Measurements from ENCODE around the gene UTP4.

The UTP4 gene

GRCh38 chr16:69169607-69170352 lies 37.3 kb downstream of the UTP4 start:
- no peak for DNase-seq (ENCODE audit: low read depth in 2 of 2, low spot score in 1 of 2)

GRCh38 chr16:69171325-69172084 lies 39.1 kb downstream of the UTP4 start:
- no peak for DNase-seq (ENCODE audit: low read depth in 2 of 2, low spot score in 1 of 2)

- no peak for DNase-seq (ENCODE audit: low read depth in 2 of 2, low spot score in 1 of 2)
These were observed 43.8 kb downstream of the UTP4 start for GRCh38 chr16:69176033-69176800.

GRCh38 chr16:69179328-69180010 lies 47.0 kb downstream of the UTP4 start:
- DNase-seq (ENCODE audit: low read depth in 2 of 2, low spot score in 1 of 2): no peak

GRCh38 chr16:69180011-69180338 lies 47.5 kb downstream of the UTP4 start:
- DNase-seq (ENCODE audit: low read depth in 2 of 2, low spot score in 1 of 2): no peak

GRCh38 chr16:69182730-69183416 lies 50.4 kb downstream of the UTP4 start:
- DNase-seq (ENCODE audit: low read depth in 2 of 2, low spot score in 1 of 2): no peak

- peak; percentile 57 to 62 for DNase-seq (ENCODE audit: low read depth in 2 of 2, low spot score in 1 of 2)
These were observed 54.4 kb downstream of the UTP4 start, which contains the start of gene SNTB2 for GRCh38 chr16:69186642-69187445. Gene SNTB2, plus strand, starts transcription at chr16:69187164. Its CDS starts 3 bp downstream, at chr16:69187167.

GRCh38 chr16:69187446-69188235 lies 55.2 kb downstream of the UTP4 start:
- DNase-seq (ENCODE audit: low read depth in 2 of 2, low spot score in 1 of 2): peak; percentile 2 to 3

- DNase-seq (ENCODE audit: low read depth in 2 of 2, low spot score in 1 of 2): no peak
These were observed 55.7 kb downstream of the UTP4 start for GRCh38 chr16:69188236-69188549.

- no peak for DNase-seq (ENCODE audit: low read depth in 2 of 2, low spot score in 1 of 2)
These were observed 56.3 kb downstream of the UTP4 start for GRCh38 chr16:69188716-69189115.

- DNase-seq (ENCODE audit: low read depth in 2 of 2, low spot score in 1 of 2): no peak
These were observed 57.7 kb downstream of the UTP4 start for GRCh38 chr16:69190046-69190588.

- no peak for DNase-seq (ENCODE audit: low read depth in 2 of 2, low spot score in 1 of 2)
These were observed 58.1 kb downstream of the UTP4 start for GRCh38 chr16:69190598-69190997.

GRCh38 chr16:69191136-69191535 lies 58.7 kb downstream of the UTP4 start:
- DNase-seq (ENCODE audit: low read depth in 2 of 2, low spot score in 1 of 2): no peak

GRCh38 chr16:69193855-69194254 lies 61.4 kb downstream of the UTP4 start:
- DNase-seq (ENCODE audit: low read depth in 2 of 2, low spot score in 1 of 2): no peak

GRCh38 chr16:69194488-69194887 lies 62.0 kb downstream of the UTP4 start:
- DNase-seq (ENCODE audit: low read depth in 2 of 2, low spot score in 1 of 2): no peak

GRCh38 chr16:69195369-69196029 lies 63.0 kb downstream of the UTP4 start:
- DNase-seq (ENCODE audit: low read depth in 2 of 2, low spot score in 1 of 2): no peak

- DNase-seq (ENCODE audit: low read depth in 2 of 2, low spot score in 1 of 2): no peak
These were observed 65.1 kb downstream of the UTP4 start for GRCh38 chr16:69197573-69197972.

- DNase-seq (ENCODE audit: low read depth in 2 of 2, low spot score in 1 of 2): no peak
These were observed 66.9 kb downstream of the UTP4 start for GRCh38 chr16:69199382-69199781.

Data from stimulated activated CD8-positive, alpha-beta memory T cell treated with anti-CD3 and anti-CD28 coated beads, Interleukin-4, amount 100 ng/mL, for 1 hour (primary cell).